PC-9 (cell line): ENCODE data around the gene GNAS. TPM values are rescaled to one million over a fixed set of nuclear protein-coding genes. Genes with fewer than 3 reads are reported as not detected.
A peak's percentile ranks its signal among the peaks of the same experiment; 100 is the strongest.

Experiments used
- BruUV-seq: library from RNA; stranded (reverse); fragments of 400-500 nt; replicated peaks from 2 replicates; lab custom pipeline; 2021; lab: Mats Ljungman, UMichigan
- CTCF ChIA-PET: fragments of 300-600 bp; sonication (Branson Sonifier 250); formaldehyde crosslinking; loops from one replicate; lab custom pipeline; 2022; ENCODE audit warnings: antibody characterized with exemption; lab: Charles Lee
- POLR2A ChIA-PET: fragments of 300-600 bp; sonication (Branson Sonifier 250); formaldehyde crosslinking; loops from one replicate; lab custom pipeline; 2022; ENCODE audit warnings: antibody characterized with exemption; ENCODE audit not compliant: unreplicated experiment; lab: Charles Lee
- DNase-seq, 2 experiments: peaks; one replicate each; pipeline versions ENCODE4 v3.0.0 to v3.0.0-alpha.2; 2015 to 2022; ENCODE audit warnings: mixed read lengths in 1 of 2
- H2AFZ ChIP-seq: fragments of 200-600 bp; sonication (generic); 2 replicates; pipeline ENCODE4 v1.8.1; 2017; ENCODE audit warnings: antibody characterized with exemption
- H3F3A ChIP-seq: fragments of 200-600 bp; sonication (generic); 2 replicates; pipeline ENCODE4 v1.8.1; 2017; ENCODE audit warnings: antibody characterized with exemption, mild to moderate bottlenecking, low read depth; ENCODE audit not compliant: insufficient read depth
- H3K27ac ChIP-seq: fragments of 200-600 bp; sonication (generic); 2 replicates; pipeline ENCODE4 v1.6.1; 2016; ENCODE audit warnings: mixed run types
- H3K27me3 ChIP-seq: fragments of 200-600 bp; sonication (generic); 2 replicates; pipeline ENCODE4 v1.6.1; 2016; ENCODE audit warnings: low read depth, mixed run types; ENCODE audit not compliant: insufficient read depth
- H3K36me3 ChIP-seq: fragments of 200-600 bp; sonication (generic); 2 replicates; pipeline ENCODE4 v1.6.1; 2016; ENCODE audit warnings: low read depth, mixed run types
- H3K4me1 ChIP-seq: fragments of 200-600 bp; sonication (generic); replicated peaks from 2 replicates; pipeline ENCODE4 v1.6.1; 2016; ENCODE audit warnings: mixed run types; ENCODE audit not compliant: insufficient read depth
- H3K4me2 ChIP-seq: fragments of 200-600 bp; sonication (generic); 2 replicates; pipeline ENCODE4 v1.6.1; 2017; ENCODE audit warnings: mixed run types
- H3K4me3 ChIP-seq: fragments of 200-600 bp; sonication (generic); 2 replicates; pipeline ENCODE4 v1.6.1; 2016; ENCODE audit warnings: mixed run types
- H3K79me2 ChIP-seq: fragments of 200-600 bp; sonication (generic); 2 replicates; pipeline ENCODE4 v1.6.1; 2017; ENCODE audit warnings: low read depth, mixed run types
- H3K9me2 ChIP-seq: fragments of 200-600 bp; sonication (generic); 2 replicates; pipeline ENCODE4 v1.8.1; 2017; ENCODE audit warnings: mild to moderate bottlenecking; ENCODE audit not compliant: insufficient read depth
- H3K9me3 ChIP-seq: fragments of 200-600 bp; sonication (generic); 2 replicates; pipeline ENCODE4 v1.8.1; 2016; ENCODE audit warnings: low read depth; ENCODE audit not compliant: insufficient read depth
- H4K20me1 ChIP-seq: fragments of 200-600 bp; sonication (generic); 2 replicates; pipeline ENCODE4 v1.8.1; 2017; ENCODE audit not compliant: insufficient read depth
- CTCF ChIP-seq: fragments of 200-600 bp; sonication (generic); conservative IDR thresholded peaks from 2 replicates; pipeline ENCODE4 v1.6.1; 2017; ENCODE audit warnings: mixed run types, antibody characterized with exemption, mild to moderate bottlenecking, moderate library complexity
- EZH2 ChIP-seq: fragments of 200-600 bp; sonication (generic); IDR thresholded peaks from 2 replicates; pipeline ENCODE4 v1.8.0; 2017; ENCODE audit warnings: antibody characterized with exemption, low read depth
- intact Hi-C: fragments of 100-400 bp; cut with micrococcal nuclease; formaldehyde crosslinking; loops from one replicate; pipeline ENCODE4 v1.10.0; 2022; ENCODE audit not compliant: unreplicated experiment
- total RNA-seq: library from RNA; stranded (reverse); gene quantifications from 2 replicates; pipeline ENCODE4 v1.2.3, GENCODE V29; 2021

The GNAS gene
- total RNA-seq, 1 experiment from 2014 or later = 929 TPM

- no peaks in the 10 kb centered on the region for H3K4me1 ChIP-seq
- no peaks in the 10 kb centered on the region for H4K20me1 ChIP-seq
- no peak for DNase-seq
- H3K9me3 ChIP-seq = no peaks in the 10 kb centered on the region
- BruUV-seq = no TSS peak
- no peaks in the 10 kb centered on the region for H3K79me2 ChIP-seq
- no peak for TF ChIP-seq EZH2
- no peak for TF ChIP-seq CTCF
- H3K27me3 ChIP-seq = peaks cover 51% of the 10 kb centered on the region
- 0 out of 2 replicates have a peak, but pooled peaks cover 6% of the 10 kb centered on the region for H3K36me3 ChIP-seq
- no peak overlapping the region for H2AFZ ChIP-seq
- intact Hi-C loops = loop anchor here (2.0 to 10.0 kb wide), 3 partner anchors 186 to 603 kb away; partner anchors contain the start of gene STX16
- H3K27ac ChIP-seq = no peak overlapping the region
- no peaks in the 10 kb centered on the region for H3K9me2 ChIP-seq
- CTCF ChIA-PET = interaction anchor here (0.5 kb wide), 1 partner anchor 30 kb away, joined by 4 read pairs; no protein-coding TSS in a partner anchor
- H3F3A ChIP-seq = no peaks in the 10 kb centered on the region
- no peak overlapping the region for H3K4me2 ChIP-seq
- H3K4me3 ChIP-seq = no peak overlapping the region
- POLR2A ChIA-PET = no interaction called here
Observed at GRCh38 chr20:58838174-58838573, 14.3 kb upstream of the GNAS start.

DNA sequence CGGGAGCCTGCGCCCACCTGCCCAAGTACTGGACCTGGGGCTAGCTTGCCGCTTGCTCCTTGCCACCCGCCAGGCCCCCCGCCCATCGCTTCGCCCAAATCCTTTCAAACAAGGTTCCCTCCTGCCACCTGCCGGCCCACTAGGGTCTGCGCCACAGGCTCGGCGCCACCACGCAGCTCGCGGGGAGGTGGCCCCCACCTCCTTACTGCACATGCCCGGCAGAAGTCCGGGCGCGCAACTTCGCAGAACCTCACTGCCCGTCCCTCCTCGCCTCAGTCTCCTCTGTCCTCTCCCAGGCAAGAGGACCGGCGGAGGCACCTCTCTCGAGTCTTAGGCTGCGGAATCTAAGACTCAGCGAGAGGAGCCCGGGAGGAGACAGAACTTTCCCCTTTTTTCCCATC, 13.0 kb upstream of the GNAS start:
- Histone ChIP-seq H3K27ac (no peak overlapping the region), H3K9me2 (no peaks in the 10 kb centered on the region), H3K9me3 (no peaks in the 10 kb centered on the region), H3K4me3 (no peak overlapping the region), H3K36me3 (0 out of 2 replicates have a peak, but pooled peaks cover 6% of the 10 kb centered on the region), H3K79me2 (no peaks in the 10 kb centered on the region), H3F3A (no peaks in the 10 kb centered on the region), H4K20me1 (no peaks in the 10 kb centered on the region), H2AFZ (no peak overlapping the region), H3K4me2 (0 out of 2 replicates have a peak overlapping the region, but pooled peaks have one; percentile 17), H3K4me1 (no peaks in the 10 kb centered on the region), H3K27me3 (peaks cover 38% of the 10 kb centered on the region)
- POLR2A ChIA-PET = no interaction called here
- CTCF ChIA-PET = interaction anchor here (0.6 to 1.1 kb wide), 2 partner anchors 358 to 491 kb away, joined by 3 to 4 read pairs; no protein-coding TSS in a partner anchor
- DNase-seq = peak in 1 of 2 experiments; percentile 23
- BruUV-seq = no TSS peak
- intact Hi-C loops = loop anchor here (2.0 to 10.0 kb wide), 3 partner anchors 187 to 605 kb away; partner anchors contain the start of gene STX16
- TF ChIP-seq CTCF (peak; percentile 54; the same call in 1 of the 2 replicates), EZH2 (no peak)

- no peaks in the 10 kb centered on the region for H3F3A ChIP-seq
- no peaks in the 10 kb centered on the region for H3K79me2 ChIP-seq
- no peaks in the 10 kb centered on the region for H3K4me1 ChIP-seq
- CTCF ChIA-PET = interaction anchor here (1.1 kb wide), 1 partner anchor 358 kb away, joined by 3 read pairs; no protein-coding TSS in a partner anchor
- intact Hi-C loops = loop anchor here (2.0 to 10.0 kb wide), 3 partner anchors 188 to 605 kb away; partner anchors contain the start of gene STX16
- TF ChIP-seq EZH2 (no peak), CTCF (no peak)
- H3K4me3 ChIP-seq = no peak overlapping the region
- no peaks in the 10 kb centered on the region for H4K20me1 ChIP-seq
- no peak for DNase-seq
- H3K9me2 ChIP-seq = no peaks in the 10 kb centered on the region
- peaks cover 33% of the 10 kb centered on the region for H3K27me3 ChIP-seq
- no peak overlapping the region for H2AFZ ChIP-seq
- H3K27ac ChIP-seq = no peak overlapping the region
- no TSS peak for BruUV-seq
- no peak overlapping the region for H3K4me2 ChIP-seq
- H3K36me3 ChIP-seq = 0 out of 2 replicates have a peak, but pooled peaks cover 6% of the 10 kb centered on the region
- H3K9me3 ChIP-seq = no peaks in the 10 kb centered on the region
- POLR2A ChIA-PET = no interaction called here
Observed at GRCh38 chr20:58839991-58840747, 12.3 kb upstream of the GNAS start.
